CD14-positive monocyte (primary cell): Measurements from ENCODE around the gene FAM114A2. TPM values are rescaled to one million over a fixed set of nuclear protein-coding genes. Genes with fewer than 3 reads are reported as not detected.
A peak's percentile ranks its signal among the peaks of the same experiment; 100 is the strongest.

Experiments
- DNase-seq, 3 donors: peaks; one replicate each; pipeline ENCODE4 v3.0.0-alpha.2; 2011 to 2022
- H2AFZ ChIP-seq: 2 replicates; pipeline ENCODE4 v1.6.0; 2012; ENCODE audit warnings: mild to moderate bottlenecking, low read depth, low read length, inconsistent platforms; ENCODE audit not compliant: insufficient read depth, poor library complexity, severe bottlenecking
- H3K27ac ChIP-seq, 2 donors: 1 replicate in 1 of 2; 2 replicates in 1 of 2; pipeline ENCODE4 v1.5.1; 2012 to 2013; ENCODE audit warnings: low read length in 2 of 2, control low read depth in 1 of 2, inconsistent platforms in 1 of 2, low read depth in 1 of 2, mild to moderate bottlenecking in 1 of 2
- H3K27me3 ChIP-seq, 2 donors: one replicate each; pipeline versions ENCODE4 v1.6.0 to v1.6.1; 2011 to 2013; ENCODE audit warnings: low read length in 2 of 2; ENCODE audit not compliant: control insufficient read depth in 2 of 2, insufficient read depth in 2 of 2
- H3K36me3 ChIP-seq, 2 donors: replicated peaks in 1 of 2; 1 replicate in 1 of 2; 2 replicates in 1 of 2; pipeline versions ENCODE4 v1.5.1 to v1.6.1; 2012 to 2013; ENCODE audit warnings: low read length in 2 of 2, control low read depth in 1 of 2, inconsistent platforms in 1 of 2, mild to moderate bottlenecking in 1 of 2; ENCODE audit not compliant: insufficient read depth in 2 of 2, control insufficient read depth in 1 of 2
- H3K4me1 ChIP-seq, 2 donors: 1 replicate in 1 of 2; 2 replicates in 1 of 2; pipeline versions ENCODE4 v1.5.1 to v1.6.1; 2012 to 2013; ENCODE audit warnings: low read length in 2 of 2, control low read depth in 1 of 2, inconsistent platforms in 1 of 2, mild to moderate bottlenecking in 1 of 2, moderate library complexity in 1 of 2; ENCODE audit not compliant: insufficient read depth in 2 of 2, control insufficient read depth in 1 of 2
- H3K4me2 ChIP-seq: replicated peaks from 2 replicates; pipeline ENCODE3; 2012; ENCODE audit warnings: low read length, moderate library complexity, mild to moderate bottlenecking; ENCODE audit not compliant: poor library complexity, severe bottlenecking; ENCODE audit errors: extremely low read depth
- H3K4me3 ChIP-seq, 3 experiments: fragments of 200-600 bp in 1 of 3; sonication (generic) in 1 of 3; replicated peaks in 1 of 3; 1 replicate in 2 of 3; 2 replicates in 1 of 3; pipeline ENCODE4 v1.5.1; 2011 to 2013; ENCODE audit warnings: low read length in 3 of 3, mild to moderate bottlenecking in 3 of 3, control low read depth in 2 of 3, low read depth in 2 of 3, inconsistent platforms in 1 of 3, moderate library complexity in 1 of 3
- H3K79me2 ChIP-seq: 2 replicates; pipeline ENCODE4 v1.6.0; 2012; ENCODE audit warnings: mild to moderate bottlenecking, control low read depth, inconsistent platforms, low read length, moderate library complexity; ENCODE audit not compliant: insufficient read depth
- H3K9ac ChIP-seq: 2 replicates; pipeline ENCODE4 v1.6.0; 2017; ENCODE audit warnings: low read length, mild to moderate bottlenecking; ENCODE audit not compliant: insufficient read depth, poor library complexity, severe bottlenecking
- H3K9me3 ChIP-seq, 2 donors: replicated peaks in 1 of 2; 1 replicate in 1 of 2; 2 replicates in 1 of 2; pipeline versions ENCODE4 v1.5.1 to v1.6.1; 2012 to 2013; ENCODE audit warnings: low read length in 2 of 2, control low read depth in 1 of 2; ENCODE audit not compliant: control insufficient read depth in 1 of 2, insufficient read depth in 1 of 2
- H4K20me1 ChIP-seq: 2 replicates; pipeline ENCODE4 v1.6.0; 2012; ENCODE audit warnings: mild to moderate bottlenecking, low read length, control low read depth, moderate library complexity; ENCODE audit not compliant: insufficient read depth
- H3K27ac Mint-ChIP-seq, 7 donors: one replicate each; pipeline ENCODE4 v1.8.0; 2020; ENCODE audit warnings: mild to moderate bottlenecking in 7 of 7, mixed read lengths in 7 of 7, moderate library complexity in 6 of 7, inconsistent platforms in 2 of 7
- H3K27me3 Mint-ChIP-seq, 3 donors: one replicate each; pipeline ENCODE4 v1.8.0; 2021 to 2022; ENCODE audit warnings: low read depth in 3 of 3, mild to moderate bottlenecking in 3 of 3, mixed read lengths in 3 of 3, moderate library complexity in 3 of 3, inconsistent platforms in 1 of 3
- H3K36me3 Mint-ChIP-seq, 2 donors: one replicate each; pipeline ENCODE4 v1.8.0; 2020; ENCODE audit warnings: mixed read lengths in 2 of 2, inconsistent platforms in 1 of 2, mild to moderate bottlenecking in 1 of 2
- H3K4me1 Mint-ChIP-seq: one replicate; pipeline ENCODE4 v1.8.0; 2020; ENCODE audit warnings: mild to moderate bottlenecking, mixed read lengths
- H3K4me3 Mint-ChIP-seq, 2 donors: one replicate each; pipeline ENCODE4 v1.8.0; 2020; ENCODE audit warnings: mild to moderate bottlenecking in 2 of 2, mixed read lengths in 2 of 2, moderate library complexity in 1 of 2
- H3K9me3 Mint-ChIP-seq, 7 donors: one replicate each; pipeline ENCODE4 v1.8.0; 2020 to 2022; ENCODE audit warnings: mixed read lengths in 7 of 7, mild to moderate bottlenecking in 6 of 7, moderate library complexity in 6 of 7, inconsistent platforms in 2 of 7
- CTCF ChIP-seq: fragments of 200-600 bp; IDR thresholded peaks from one replicate; pipeline ENCODE4 v1.8.0; 2022; ENCODE audit warnings: antibody characterized with exemption, mild to moderate bottlenecking
- WGBS: methylation state at CpG from one replicate; pipeline ENCODE4 v1.1.5; 2013; ENCODE audit warnings: missing lambda C conversion rate; ENCODE audit not compliant: insufficient coverage; 5-methylcytosine and 5-hydroxymethylcytosine counted together
- intact Hi-C, 2 donors: fragments of 100-400 bp; cut with micrococcal nuclease; formaldehyde crosslinking; loops; one replicate each; pipeline versions ENCODE4 v1.15.0 to v1.15.1; 2023
- polyA plus RNA-seq, 3 donors: library from polyadenylated mRNA; depleted of rRNA in 1 of 3; unstranded in 2 of 3; stranded (reverse) in 1 of 3; fragments of 300-500 nt in 2 of 3; fragments of >200 nt in 1 of 3; fragmentation: Illumina TruSeq in 2 of 3; gene quantifications; 1 replicate in 2 of 3; 2 replicates in 1 of 3; pipeline ENCODE4 v1.2.3, GENCODE V29; 2012 to 2021

Gene FAM114A2
- polyA plus RNA-seq, 3 donors, result 6.7 to 18.4 (median 15.6) TPM

- Mint-ChIP-seq H3K4me1 (no peaks in the 10 kb centered on the region), H3K4me3 (no peak overlapping the region), H3K27me3 (peaks cover 3 to 5% (median 5%) of the 10 kb centered on the region in 3 donors), H3K27ac (no peak overlapping the region), H3K36me3 (no peaks in the 10 kb centered on the region), H3K9me3 (no peaks in the 10 kb centered on the region)
- peak overlapping the region; percentile 11 for H2AFZ ChIP-seq
- no peak overlapping the region for H3K27ac ChIP-seq
- no peak for DNase-seq
- peak; percentile 8 for TF ChIP-seq CTCF
- no peaks in the 10 kb centered on the region for H3K79me2 ChIP-seq
- intact Hi-C loops, result loop anchor here in 1 of 2 donors (10.0 kb wide), 1 partner anchor 430 kb away; no protein-coding TSS in a partner anchor
- no peak overlapping the region for H3K4me3 ChIP-seq
- no peak overlapping the region for H3K9ac ChIP-seq
- no peaks in the 10 kb centered on the region for H4K20me1 ChIP-seq
- no peaks in the 10 kb centered on the region for H3K9me3 ChIP-seq
- H3K4me1 ChIP-seq, result no peaks in the 10 kb centered on the region
- H3K4me2 ChIP-seq, result no peak overlapping the region
- H3K36me3 ChIP-seq, result no peaks in the 10 kb centered on the region
- H3K27me3 ChIP-seq, result no peaks in the 10 kb centered on the region
Observed at GRCh38 chr5:153974813-153975163, 63.9 kb downstream of the FAM114A2 start.

- H3K4me1 Mint-ChIP-seq, result peaks cover 4% of the 10 kb centered on the region
- Histone ChIP-seq H3K27ac (no peak overlapping the region), H4K20me1 (no peaks in the 10 kb centered on the region), H3K79me2 (no peaks in the 10 kb centered on the region), H3K4me2 (no peak overlapping the region), H3K4me3 (no peak overlapping the region), H3K9ac (no peak overlapping the region), H3K27me3 (no peaks in the 10 kb centered on the region), H2AFZ (peak overlapping the region; percentile 11), H3K36me3 (no peaks in the 10 kb centered on the region), H3K4me1 (no peaks in the 10 kb centered on the region), H3K9me3 (no peaks in the 10 kb centered on the region)
- no peak overlapping the region for H3K27ac Mint-ChIP-seq
- H3K27me3 Mint-ChIP-seq, result peaks cover 3 to 5% (median 3%) of the 10 kb centered on the region in 3 donors
- H3K36me3 Mint-ChIP-seq, result no peaks in the 10 kb centered on the region
- 18% methylated on average over 7 of the region's 7 CpGs for WGBS
- no peak overlapping the region for H3K4me3 Mint-ChIP-seq
- TF ChIP-seq CTCF, result peak; percentile 71
- H3K9me3 Mint-ChIP-seq, result no peaks in the 10 kb centered on the region
- peak in 1 of 3 donors; percentile 17 for DNase-seq
- intact Hi-C loops, result loop anchor here in 1 of 2 donors (10.0 kb wide), 1 partner anchor 431 kb away; no protein-coding TSS in a partner anchor
Observed at GRCh38 chr5:153974131-153974812, 64.4 kb downstream of the FAM114A2 start.
